ENCODE measurements around the gene DNMBP.
"Not testable (repeated sequence)": the region's sequence is repeated elsewhere in the genome, so short reads cannot be mapped to it uniquely, and the experiment has no call there.

DNMBP gene

DNA sequence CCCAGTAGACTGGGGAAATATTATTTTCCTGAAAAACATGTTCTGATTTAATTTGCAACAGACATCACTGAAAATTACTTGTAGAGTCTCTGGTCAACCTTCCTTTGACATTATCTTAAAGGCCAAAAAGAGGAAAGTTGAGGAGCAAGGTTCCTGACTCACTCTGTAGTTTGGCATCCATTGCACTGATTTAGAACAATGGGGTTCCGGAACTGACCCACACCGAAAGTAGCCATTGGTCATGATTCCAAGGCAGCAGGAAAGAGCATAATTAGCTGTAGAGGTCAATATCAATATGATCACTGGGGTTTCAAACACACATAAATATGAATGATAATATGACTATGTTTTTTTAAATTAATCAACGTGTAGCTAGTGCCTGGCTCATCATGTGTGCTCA, 65.8 kb downstream of the DNMBP start:
- DNase-seq, result no peak

DNA sequence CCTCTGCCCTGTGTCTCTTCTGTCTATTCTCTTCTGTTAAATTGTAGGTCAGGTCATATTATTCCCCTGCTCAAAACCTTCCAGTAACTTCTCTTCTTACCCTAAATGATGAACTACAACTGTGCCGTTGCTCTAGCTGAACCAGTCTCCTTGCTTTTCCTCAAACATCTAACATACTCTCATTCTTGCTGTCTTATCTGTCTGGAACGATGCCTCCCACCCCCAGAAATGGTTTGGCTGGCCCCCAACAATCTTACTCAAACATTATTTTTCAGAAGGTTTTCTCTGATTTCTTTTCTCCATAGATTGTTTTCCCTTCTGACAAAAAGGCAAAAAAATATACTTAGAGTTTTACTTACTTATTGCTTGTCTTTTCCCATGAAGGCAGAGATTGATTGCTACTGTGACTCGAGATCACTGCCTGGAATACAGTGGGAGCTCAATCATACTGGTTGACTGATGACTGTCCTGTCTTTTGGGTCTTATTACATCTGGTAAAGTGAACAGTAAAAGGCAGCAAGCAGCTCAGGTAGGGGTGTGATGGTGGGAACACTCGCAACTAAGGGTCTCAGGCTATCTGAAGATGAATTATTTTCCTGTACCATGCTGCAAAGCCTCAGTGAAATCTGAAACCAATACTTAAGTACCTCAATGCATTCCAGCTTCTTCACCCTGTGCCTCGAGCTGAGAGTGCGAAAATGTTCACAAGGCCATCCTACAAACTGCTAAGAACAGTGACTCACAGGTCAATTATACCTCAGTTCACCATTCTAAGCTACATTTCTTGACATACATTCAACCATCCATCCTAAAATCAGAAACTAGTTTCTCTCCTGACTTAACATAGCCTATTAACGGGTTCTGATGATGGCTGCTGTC, 67.6 kb downstream of the DNMBP start:
- DNase-seq, result no peak

- no peak for DNase-seq
These were observed 71.2 kb downstream of the DNMBP start for GRCh38 chr10:99938563-99938962.

GRCh38 chr10:99937630-99938029, 72.1 kb downstream of the DNMBP start:
- DNase-seq, result no peak

- not testable (repeated sequence) for DNase-seq
These were observed 77.4 kb downstream of the DNMBP start for GRCh38 chr10:99932203-99932957.

DNA sequence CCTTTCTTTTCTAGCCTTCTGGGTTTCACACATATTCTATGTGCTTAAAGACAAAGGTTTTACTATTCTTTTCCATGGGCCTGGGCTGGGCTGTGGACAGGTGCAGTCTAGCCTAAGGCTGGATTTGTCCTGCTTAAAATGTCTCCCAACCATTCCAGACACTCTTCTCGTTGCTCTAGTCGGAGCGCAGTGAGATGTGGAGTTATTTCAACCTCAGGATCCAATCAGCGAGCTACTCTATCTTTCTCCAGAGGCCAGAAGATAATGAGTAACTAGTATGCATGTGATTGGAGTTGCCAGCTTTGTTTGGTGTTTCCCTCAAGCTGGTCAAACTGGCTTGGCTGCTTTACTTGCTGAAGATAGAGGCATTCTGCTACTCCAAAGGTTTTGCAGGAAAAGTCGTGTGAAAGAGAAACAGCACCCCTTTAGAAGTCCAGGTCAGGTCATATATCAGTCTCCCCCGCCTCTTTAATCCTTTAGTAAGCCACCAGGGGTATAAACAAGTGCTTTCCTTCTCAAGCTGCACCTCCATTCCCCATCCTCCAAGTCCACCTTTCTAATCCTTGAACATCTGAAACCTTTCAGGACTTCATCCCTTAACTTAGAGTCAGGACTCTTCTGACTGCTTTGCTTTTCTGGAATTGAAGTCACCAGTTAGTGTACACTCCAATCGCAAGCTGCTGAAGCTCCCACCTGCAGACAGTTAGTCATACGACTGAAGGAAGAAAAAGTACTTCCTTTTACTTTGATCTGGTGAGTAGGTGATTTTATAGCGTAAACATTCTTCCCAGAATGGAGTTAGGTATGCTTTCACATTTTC, 78.8 kb downstream of the DNMBP start:
- DNase-seq, result no peak

- no peak for DNase-seq
These were observed 80.4 kb downstream of the DNMBP start for GRCh38 chr10:99929360-99929759.

DNA sequence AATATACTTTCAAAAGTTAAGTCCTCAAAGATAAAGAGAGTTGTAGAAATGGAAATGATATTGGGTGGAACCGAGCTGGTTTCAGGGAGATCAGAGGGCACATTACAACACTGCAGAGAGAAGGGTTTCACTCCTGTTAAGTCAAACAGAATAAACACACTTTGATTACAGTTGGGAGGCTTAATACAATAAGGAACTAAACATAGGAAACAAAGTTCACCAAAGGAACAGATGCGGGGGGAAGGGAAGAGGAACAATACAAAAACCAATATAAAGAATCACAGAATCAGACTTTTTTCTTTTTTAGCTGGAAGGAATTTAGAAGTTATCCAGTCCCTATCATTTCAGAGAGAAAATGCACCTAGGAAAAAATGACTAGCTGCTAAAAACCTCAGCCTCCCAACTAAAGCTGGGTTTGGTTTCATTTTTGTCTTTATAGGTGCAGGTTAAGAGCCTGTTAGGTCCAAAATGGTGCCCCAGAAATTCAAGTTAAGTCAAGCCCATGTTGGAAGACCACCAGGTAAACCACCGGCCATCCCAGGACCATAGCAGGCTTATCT, 81.9 kb downstream of the DNMBP start:
- DNase-seq, result no peak

DNA sequence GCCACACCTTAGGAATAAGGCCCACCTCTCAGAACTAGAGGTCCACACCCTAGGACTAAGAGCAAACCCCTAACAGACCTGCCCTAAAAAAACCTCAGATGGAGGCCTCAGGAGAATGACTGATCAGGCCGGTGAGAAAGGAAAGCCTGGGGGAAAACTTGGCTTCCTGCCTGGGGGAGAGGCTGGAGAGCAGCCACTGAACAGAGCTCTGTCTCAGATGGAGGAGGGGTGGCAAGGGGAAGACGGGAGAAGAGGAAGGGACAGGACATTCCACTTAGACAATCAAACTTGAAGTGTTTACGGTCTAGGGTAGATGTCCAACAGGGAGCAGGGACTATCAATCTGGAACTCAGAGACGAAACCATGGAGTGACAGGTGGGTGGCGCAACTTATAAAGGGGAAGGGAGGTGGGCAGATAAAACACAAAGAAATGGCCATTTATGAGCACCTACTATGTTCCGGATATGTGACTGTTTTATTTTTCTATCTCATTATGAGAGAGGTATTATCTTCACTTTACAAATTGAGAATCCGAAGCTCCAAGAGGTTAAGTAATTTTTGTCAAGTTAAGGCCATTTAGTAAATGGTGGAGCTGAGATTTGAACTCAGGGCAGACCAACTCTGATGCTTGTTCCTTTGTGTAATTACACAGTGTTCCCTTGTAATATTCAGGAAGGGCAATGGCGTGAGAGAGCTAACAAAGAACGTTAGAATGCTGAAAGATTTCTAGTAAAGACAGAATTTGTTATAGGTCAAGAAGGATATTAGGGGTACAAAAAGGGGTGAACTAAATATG, 82.6 kb downstream of the DNMBP start:
- DNase-seq, result no peak

- DNase-seq, result no peak
These were observed 85.1 kb downstream of the DNMBP start for GRCh38 chr10:99924451-99925255.

DNA sequence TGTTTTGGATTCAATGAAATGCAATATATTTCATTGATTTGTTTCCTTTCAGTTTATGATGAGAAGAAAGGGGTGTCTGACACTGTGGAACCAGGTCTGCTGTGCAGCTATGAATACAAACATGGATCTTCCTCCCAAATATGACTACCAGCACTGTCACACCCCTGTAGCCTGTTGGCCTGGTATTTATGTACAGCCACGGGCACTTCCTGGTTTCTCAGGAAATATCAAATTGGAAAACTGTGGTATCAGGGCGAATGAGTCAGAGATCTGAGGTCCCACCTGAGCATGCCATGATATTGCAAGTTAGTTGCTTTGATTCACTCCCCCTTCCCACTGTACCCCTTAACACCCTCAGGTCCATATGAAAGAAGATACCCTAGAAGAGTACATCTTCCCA, 87.8 kb downstream of the DNMBP start:
- DNase-seq, result no peak

GRCh38 chr10:99920901-99921300, 88.8 kb downstream of the DNMBP start:
- DNase-seq, result no peak

GRCh38 chr10:99920486-99920885, 89.3 kb downstream of the DNMBP start:
- no peak for DNase-seq

GRCh38 chr10:99917963-99918825, 91.6 kb downstream of the DNMBP start:
- DNase-seq, result no peak

DNA sequence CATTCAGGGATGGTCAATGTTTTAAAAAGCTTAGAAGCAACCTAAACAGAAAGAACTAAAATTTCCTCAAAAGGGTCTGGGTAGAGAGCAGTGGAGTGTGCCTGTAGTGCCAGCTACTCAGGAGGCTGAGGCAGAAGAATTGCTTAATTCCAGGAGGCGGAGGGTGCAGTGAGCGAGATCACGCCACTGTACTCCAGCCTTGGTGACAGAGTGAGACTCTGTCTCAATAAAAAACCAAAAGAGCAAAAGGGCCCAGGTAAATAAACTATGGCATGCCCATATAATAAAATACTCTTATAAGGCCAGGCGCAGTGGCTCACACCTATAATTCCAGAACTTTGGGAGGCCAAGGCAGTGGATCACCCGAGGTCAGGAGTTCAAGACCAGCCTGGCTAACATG, 93.0 kb downstream of the DNMBP start:
- DNase-seq, result no peak

DNA sequence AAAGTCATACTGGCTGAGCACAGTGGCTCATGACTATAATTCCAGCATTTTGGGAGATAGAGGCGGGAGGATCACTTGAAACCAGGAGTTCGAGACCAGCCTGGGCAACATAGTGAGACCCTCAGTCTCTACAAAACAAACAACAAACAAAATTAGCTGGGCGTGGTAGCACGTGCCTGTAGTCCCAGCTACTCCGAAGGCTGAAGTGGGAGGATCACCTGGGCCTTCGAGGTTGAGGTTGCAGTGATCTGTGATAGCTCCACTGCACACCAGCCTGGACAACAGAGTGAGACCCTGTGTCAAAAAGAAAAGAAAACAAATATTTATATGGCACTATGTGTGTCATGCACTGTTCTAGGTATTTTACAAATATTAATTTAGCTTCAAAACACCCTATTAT, 94.3 kb downstream of the DNMBP start:
- DNase-seq, result no peak

DNA sequence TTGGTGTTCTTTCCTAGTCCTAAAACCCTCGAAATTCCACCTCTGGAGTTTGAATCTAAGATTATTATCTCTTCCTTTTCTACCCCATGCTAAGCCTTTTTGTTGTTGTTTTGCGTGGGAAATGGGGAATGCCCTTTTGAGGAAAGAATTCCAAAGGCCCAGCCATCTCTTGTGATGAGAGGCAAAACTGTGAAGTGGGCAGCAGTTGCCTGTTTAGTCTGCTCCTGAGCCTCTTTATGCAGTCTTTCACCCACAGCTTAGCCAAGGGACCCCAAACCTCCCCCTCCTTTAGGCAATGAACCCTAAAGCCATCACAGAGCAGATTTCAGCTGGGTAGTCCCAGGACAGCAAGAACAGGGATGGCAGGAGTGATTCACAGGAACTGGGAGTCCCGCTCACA, 95.5 kb downstream of the DNMBP start:
- DNase-seq, result no peak

DNA sequence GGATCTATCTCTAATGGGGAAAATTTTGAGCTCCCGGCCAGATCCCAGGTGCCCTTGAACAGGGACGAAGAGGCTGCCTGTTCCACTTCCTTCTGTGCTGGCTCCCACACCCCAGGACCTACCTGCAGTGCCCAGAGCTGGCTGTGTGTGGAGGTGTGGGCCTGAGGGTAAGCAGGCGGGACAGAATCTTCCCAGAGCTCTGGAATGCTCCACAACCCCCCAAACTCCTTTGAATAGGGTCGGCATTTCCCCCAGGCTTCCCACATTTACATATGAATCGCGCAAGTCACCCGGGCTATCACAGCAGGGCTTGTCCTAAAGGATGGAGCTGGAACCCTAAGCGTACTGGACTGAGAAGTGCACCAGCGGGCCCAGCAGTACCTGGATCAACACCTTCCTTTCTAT, 95.9 kb downstream of the DNMBP start:
- no peak for DNase-seq

DNA sequence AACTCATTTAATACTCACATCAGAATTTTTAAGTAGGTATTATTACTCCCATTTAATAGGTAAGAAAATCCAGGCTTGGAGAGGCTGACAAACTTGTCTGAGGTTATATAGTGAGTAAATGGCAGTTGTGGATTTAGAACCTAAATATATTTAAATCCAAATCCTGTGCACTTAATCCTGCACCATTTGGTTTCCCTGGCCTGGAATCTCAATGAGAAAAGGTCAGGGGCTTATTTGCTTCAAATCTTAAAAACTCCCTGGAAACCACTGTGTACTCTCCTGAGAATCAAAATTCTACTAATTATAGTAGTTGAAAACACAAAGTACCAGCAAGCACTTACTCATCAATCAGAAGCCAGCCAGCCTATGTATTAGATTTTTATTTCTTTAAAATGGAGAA, 97.7 kb downstream of the DNMBP start:
- no peak for DNase-seq

DNA sequence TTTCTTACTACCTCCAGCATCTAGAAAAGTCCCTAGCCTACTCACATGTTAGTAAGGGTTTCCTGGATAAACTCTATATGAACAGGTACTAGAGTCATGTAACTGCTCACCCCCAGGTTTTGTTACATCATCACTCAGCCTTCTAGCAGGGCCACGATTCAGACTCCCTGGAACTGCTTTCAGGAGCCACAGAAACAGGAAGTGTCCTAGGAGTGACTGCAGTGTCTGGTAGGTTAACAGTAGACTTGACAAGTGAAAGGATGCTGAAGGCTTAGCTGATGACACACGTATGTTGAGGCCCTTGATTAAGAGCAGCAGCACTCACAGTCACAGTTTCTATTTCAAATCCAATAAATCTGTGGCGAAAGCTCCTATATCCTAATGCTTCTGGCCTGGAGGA, 101.2 kb downstream of the DNMBP start:
- no peak for DNase-seq

All from activated T-cell treated with anti-CD3 and anti-CD28 coated beads, Interleukin-2, amount 50 U/mL, for 48 hours (primary cell).